K562 (cell line): ENCODE data around the gene RBM12. TPM values are rescaled to one million over a fixed set of nuclear protein-coding genes. Genes with fewer than 3 reads are reported as not detected.

Source experiments
- ATAC-seq: fragments of 200-7000 bp; cut with Tn5 transposase; 3 replicates; pipeline ENCODE4 v1.9.1; 2020; ENCODE audit warnings: moderate library complexity
- BruUV-seq: library from RNA; stranded (reverse); fragments of 400-500 nt; replicated peaks from 2 replicates; lab custom pipeline; 2021; lab: Mats Ljungman, UMichigan
- CTCF ChIA-PET: fragments of 300-600 bp; formaldehyde crosslinking; extraction: SDS; loops from one replicate; lab custom pipeline; 2021; ENCODE audit warnings: low intra/inter-chr PET ratio; lab: Yijun Ruan, JAX
- POLR2A ChIA-PET: fragments of 300-600, 350-650 bp; sonication (Branson Sonifier 250); formaldehyde crosslinking; extraction: SDS; loops from one replicate; lab custom pipeline; 2021; ENCODE audit warnings: antibody characterized with exemption, inconsistent platforms; lab: Yijun Ruan, JAX
- DNase-seq, 4 experiments: peaks; one replicate each; pipeline versions ENCODE4 v3.0.0 to v3.0.0-alpha.2; 2011 to 2018; ENCODE audit warnings: low spot score in 3 of 4, mixed read lengths in 3 of 4; ENCODE audit errors: extremely low read depth in 1 of 4
- FAIRE-seq: peaks from 2 replicates; lab custom pipeline; 2011; peaks lifted over from hg19 to GRCh38; lab: Jason Lieb, UNC
- H2AFZ ChIP-seq: 2 replicates; pipeline ENCODE4 v1.6.0; 2011; ENCODE audit warnings: low read depth, low read length, control low read depth, inconsistent platforms
- H3K27ac ChIP-seq: fragments of 200-600 bp; 3 replicates; pipeline ENCODE4 v1.8.0; 2011; ENCODE audit warnings: low read depth, mild to moderate bottlenecking, control low read depth, inconsistent platforms, low read length, moderate library complexity, mixed read lengths; ENCODE audit errors: extremely low read depth
- H3K27me3 ChIP-seq, 2 experiments: fragments of 300-600 bp in 1 of 2; 2 replicates in 1 of 2; 3 replicates in 1 of 2; pipeline versions ENCODE4 v1.6.0 to v1.8.0; 2011; ENCODE audit warnings: inconsistent platforms in 2 of 2, low read length in 2 of 2, mild to moderate bottlenecking in 1 of 2, mixed read lengths in 1 of 2, moderate library complexity in 1 of 2; ENCODE audit not compliant: control insufficient read depth in 2 of 2, insufficient read depth in 2 of 2
- H3K36me3 ChIP-seq: fragments of 300-600 bp; 3 replicates; pipeline ENCODE4 v1.8.0; 2011; ENCODE audit warnings: mild to moderate bottlenecking, low read length, inconsistent platforms; ENCODE audit not compliant: control insufficient read depth, insufficient read depth
- H3K4me1 ChIP-seq, 2 experiments: fragments of 200-600 bp in 1 of 2; replicated peaks in 1 of 2; 2 replicates in 1 of 2; 3 replicates in 1 of 2; pipeline versions ENCODE4 v1.5.1 to v1.8.0; 2011; ENCODE audit warnings: inconsistent platforms in 2 of 2, low read length in 2 of 2, mild to moderate bottlenecking in 1 of 2, mixed read lengths in 1 of 2, moderate library complexity in 1 of 2; ENCODE audit not compliant: control insufficient read depth in 2 of 2, insufficient read depth in 2 of 2
- H3K4me2 ChIP-seq: 2 replicates; pipeline ENCODE4 v1.6.1; 2011; ENCODE audit warnings: low read length, control low read depth, inconsistent platforms, mixed read lengths; ENCODE audit not compliant: insufficient read depth
- H3K4me3 ChIP-seq: fragments of 200-600 bp; sonication (generic), shearing (Covaris generic); 2 replicates; pipeline ENCODE4 v1.5.1; 2016; ENCODE audit warnings: control low read depth, inconsistent platforms
- H3K79me2 ChIP-seq: fragments of 200-600 bp; 3 replicates; pipeline ENCODE4 v1.8.0; 2011; ENCODE audit warnings: low read length, inconsistent platforms; ENCODE audit not compliant: control insufficient read depth, insufficient read depth
- H3K9ac ChIP-seq, 2 experiments: 2 replicates each; pipeline versions ENCODE4 v1.6.0 to v1.6.1; 2011; ENCODE audit warnings: low read depth in 2 of 2, low read length in 2 of 2, control low read depth in 1 of 2, inconsistent platforms in 1 of 2, mild to moderate bottlenecking in 1 of 2, mixed read lengths in 1 of 2; ENCODE audit not compliant: insufficient read depth in 1 of 2
- H3K9me1 ChIP-seq: one replicate; pipeline ENCODE4 v1.6.0; 2011; ENCODE audit warnings: inconsistent platforms, mild to moderate bottlenecking, low read length, moderate library complexity; ENCODE audit not compliant: control insufficient read depth, insufficient read depth
- H3K9me3 ChIP-seq: replicated peaks from 2 replicates; pipeline ENCODE4 v1.5.1; 2011; ENCODE audit warnings: low read depth, low read length, inconsistent platforms; ENCODE audit not compliant: control insufficient read depth, insufficient read depth
- H4K20me1 ChIP-seq: replicated peaks from 2 replicates; pipeline ENCODE4 v1.6.1; 2011; ENCODE audit warnings: low read length, inconsistent platforms, mixed read lengths; ENCODE audit not compliant: control insufficient read depth, insufficient read depth
- PPARD ChIP-seq: fragments of 250-450 bp; sonication (Bioruptor Pico); IDR thresholded peaks from 2 replicates; pipeline ENCODE4 v1.8.0; 2022; ENCODE audit warnings: inconsistent platforms, mild to moderate bottlenecking, moderate library complexity
- ZZZ3 ChIP-seq: fragments of 450-650 bp; IDR thresholded peaks from 2 replicates; pipeline ENCODE4 v1.6.1; 2016; ENCODE audit warnings: antibody characterized with exemption, mild to moderate bottlenecking, moderate library complexity
- WGBS: fragments of 100-300 bp; shearing (Covaris generic); methylation state at CpG from one replicate; pipeline ENCODE4 v1.1.6; 2016; ENCODE audit warnings: low coverage, mixed read lengths; ENCODE audit not compliant: insufficient coverage; ENCODE audit errors: missing lambda C conversion rate; 5-methylcytosine and 5-hydroxymethylcytosine counted together
- in situ Hi-C: fragments of 300-500 bp; cut with MboI; formaldehyde crosslinking; loops from 4 replicates; pipeline ENCODE4 v1.15.0; 2018; ENCODE audit warnings: inconsistent platforms, mixed read lengths
- intact Hi-C: fragments of 100-400 bp; cut with micrococcal nuclease; formaldehyde crosslinking; loops from 2 replicates; pipeline ENCODE4 v1.14.2; 2022
- polyA plus RNA-seq, 8 experiments: library from polyadenylated mRNA; depleted of rRNA in 4 of 8; stranded (reverse) in 5 of 8; unstranded in 3 of 8; fragments of >200 nt; fragmentation: Nextera tagmentation in 2 of 8; fragmentation: Illumina TruSeq in 1 of 8; extraction: Ambion mirVana in 2 of 8; extraction: Trizol in 1 of 8; gene quantifications; 2 replicates each; pipeline versions ENCODE4 v1.2.1 to v1.2.3, GENCODE V29; 2011 to 2014; ENCODE audit warnings: inconsistent platforms in 1 of 8, missing spikeins in 1 of 8
- total RNA-seq, 7 experiments: library from RNA; depleted of rRNA in 6 of 7; stranded (reverse); fragments of >200 nt in 6 of 7; fragmentation: Illumina TruSeq in 2 of 7; extraction: Trizol in 2 of 7; gene quantifications; 2 replicates each; pipeline versions ENCODE4 v1.2.1 to v1.2.3, GENCODE V29; 2011 to 2021; ENCODE audit warnings: low replicate concordance in 1 of 7
- TF ChIP-seq, protein P1 (sequence below), 2 experiments: fragments of 450-650 bp in 1 of 2; sonication (generic) in 1 of 2; formaldehyde crosslinking in 1 of 2; IDR thresholded peaks in 1 of 2; conservative IDR thresholded peaks in 1 of 2; 2 replicates each; pipeline versions ENCODE4 v1.6.1 to v1.8.1; 2016 to 2023; ENCODE audit warnings: mild to moderate bottlenecking in 2 of 2, moderate library complexity in 2 of 2, inconsistent platforms in 1 of 2, missing genetic modification reagents in 1 of 2

The RBM12 gene
- total and polyA plus RNA-seq, 9 of the 15 experiments (the other 6 are each of a cell fraction or from before 2014, with no cell fraction given): 5.0 to 162 (median 73.3) TPM

DNA sequence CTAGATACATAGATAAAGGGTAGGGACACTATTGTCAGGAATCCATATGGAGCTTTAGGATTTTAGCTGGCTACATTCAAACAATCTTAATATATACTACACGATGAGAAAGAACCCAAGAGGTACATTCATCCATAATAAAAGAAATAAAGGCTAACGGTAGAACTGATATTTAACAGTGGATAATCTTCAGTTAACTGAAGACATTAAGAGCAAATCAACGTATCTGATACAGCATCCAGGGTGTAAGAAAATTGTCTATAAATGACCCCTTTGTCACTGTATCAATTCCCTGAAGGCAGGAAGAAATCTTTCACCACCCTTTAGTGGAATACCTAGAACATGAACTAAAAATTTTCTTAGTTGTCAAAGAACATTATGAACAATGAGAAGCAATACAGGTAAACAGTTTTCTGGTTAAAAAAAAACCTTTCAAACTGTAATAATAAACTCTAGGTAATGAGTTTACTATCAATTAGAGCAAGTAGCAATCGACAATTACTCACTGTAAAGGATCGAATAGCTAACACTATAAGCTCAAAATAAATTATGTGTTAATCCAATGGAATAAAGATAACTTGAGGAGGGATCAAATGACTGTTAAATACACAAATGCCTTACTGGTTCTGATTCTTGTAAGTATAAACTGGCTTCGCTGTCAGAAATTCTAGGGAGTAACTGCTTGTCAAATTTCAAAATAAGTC is 46.3 kb upstream of the RBM12 start:
- no peaks in the 10 kb centered on the region; the same call in 1 of the 2 replicates for H4K20me1 ChIP-seq
- H3K4me1 ChIP-seq: no peaks in the 10 kb centered on the region
- H3K9me3 ChIP-seq: no peaks in the 10 kb centered on the region
- in situ Hi-C loops (no loop called here), intact Hi-C loops (no loop called here)
- DNase-seq (no peak), FAIRE-seq (no peak), ATAC-seq (no peak)
- peaks cover 97% of the 10 kb centered on the region for H3K36me3 ChIP-seq
- peaks cover 64% of the 10 kb centered on the region for H3K79me2 ChIP-seq
- BruUV-seq: no TSS peak
- no peak overlapping the region for H3K4me2 ChIP-seq
- ChIA-PET POLR2A (interaction anchor here (0.9 to 12.6 kb wide), 4 partner anchors 8 to 31 kb away, joined by 3 to 102 read pairs (median 25); partner anchors contain the start of genes NFS1, RBM39 and ROMO1), CTCF (no interaction called here)
- TF ChIP-seq PPARD (CRISPR knock-in tag) (no peak), ZZZ3 (0 out of 2 replicates have a peak, but pooled peaks have one; percentile 21)
- TF ChIP-seq, protein P1, sequence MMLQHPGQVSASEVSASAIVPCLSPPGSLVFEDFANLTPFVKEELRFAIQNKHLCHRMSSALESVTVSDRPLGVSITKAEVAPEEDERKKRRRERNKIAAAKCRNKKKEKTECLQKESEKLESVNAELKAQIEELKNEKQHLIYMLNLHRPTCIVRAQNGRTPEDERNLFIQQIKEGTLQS (IDR thresholded peaks at IDR 0.05): no peak
- TF ChIP-seq, protein P1 (CRISPR knock-in tag; conservative IDR thresholded peaks at IDR 0.05): no peak
- H2AFZ ChIP-seq: no peak overlapping the region
- H3K27me3 ChIP-seq: no peaks in the 10 kb centered on the region
- H3K27ac ChIP-seq: no peak overlapping the region
- 94% methylated on average over 6 of the region's 6 CpGs for WGBS
- no peak overlapping the region for H3K4me3 ChIP-seq
- no peaks in the 10 kb centered on the region for H3K9me1 ChIP-seq
- H3K9ac ChIP-seq: no peak overlapping the region
